ENCODE data around the gene SLCO4C1.

Gene SLCO4C1

GRCh38 chr5:102313912-102314311 lies 17.8 kb upstream of the SLCO4C1 start:
- no peak overlapping the region for H3K4me3 ChIP-seq
- intact Hi-C loops (cut with DNase I; ENCODE audit: low total_unique reads): no loop called here
- no peaks in the 10 kb centered on the region for H3K4me1 ChIP-seq
- no peak for DNase-seq
- no peak overlapping the region for H3K27ac ChIP-seq
- no peaks in the 10 kb centered on the region for H3K36me3 ChIP-seq
- no peaks in the 10 kb centered on the region for H3K27me3 ChIP-seq
- TF ChIP-seq, protein P1, sequence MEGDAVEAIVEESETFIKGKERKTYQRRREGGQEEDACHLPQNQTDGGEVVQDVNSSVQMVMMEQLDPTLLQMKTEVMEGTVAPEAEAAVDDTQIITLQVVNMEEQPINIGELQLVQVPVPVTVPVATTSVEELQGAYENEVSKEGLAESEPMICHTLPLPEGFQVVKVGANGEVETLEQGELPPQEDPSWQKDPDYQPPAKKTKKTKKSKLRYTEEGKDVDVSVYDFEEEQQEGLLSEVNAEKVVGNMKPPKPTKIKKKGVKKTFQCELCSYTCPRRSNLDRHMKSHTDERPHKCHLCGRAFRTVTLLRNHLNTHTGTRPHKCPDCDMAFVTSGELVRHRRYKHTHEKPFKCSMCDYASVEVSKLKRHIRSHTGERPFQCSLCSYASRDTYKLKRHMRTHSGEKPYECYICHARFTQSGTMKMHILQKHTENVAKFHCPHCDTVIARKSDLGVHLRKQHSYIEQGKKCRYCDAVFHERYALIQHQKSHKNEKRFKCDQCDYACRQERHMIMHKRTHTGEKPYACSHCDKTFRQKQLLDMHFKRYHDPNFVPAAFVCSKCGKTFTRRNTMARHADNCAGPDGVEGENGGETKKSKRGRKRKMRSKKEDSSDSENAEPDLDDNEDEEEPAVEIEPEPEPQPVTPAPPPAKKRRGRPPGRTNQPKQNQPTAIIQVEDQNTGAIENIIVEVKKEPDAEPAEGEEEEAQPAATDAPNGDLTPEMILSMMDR (IDR thresholded peaks at IDR 0.05): no peak
- no peaks in the 10 kb centered on the region for H3K9me3 ChIP-seq

GRCh38 chr5:102312586-102313370 lies 16.7 kb upstream of the SLCO4C1 start:
- H3K27me3 ChIP-seq: no peaks in the 10 kb centered on the region
- DNase-seq: no peak
- TF ChIP-seq, protein P1 (IDR thresholded peaks at IDR 0.05): no peak
- H3K27ac ChIP-seq: no peak overlapping the region
- H3K36me3 ChIP-seq: no peaks in the 10 kb centered on the region
- intact Hi-C loops (cut with DNase I; ENCODE audit: low total_unique reads): no loop called here
- H3K4me1 ChIP-seq: no peaks in the 10 kb centered on the region
- H3K9me3 ChIP-seq: no peaks in the 10 kb centered on the region
- no peak overlapping the region for H3K4me3 ChIP-seq

DNA sequence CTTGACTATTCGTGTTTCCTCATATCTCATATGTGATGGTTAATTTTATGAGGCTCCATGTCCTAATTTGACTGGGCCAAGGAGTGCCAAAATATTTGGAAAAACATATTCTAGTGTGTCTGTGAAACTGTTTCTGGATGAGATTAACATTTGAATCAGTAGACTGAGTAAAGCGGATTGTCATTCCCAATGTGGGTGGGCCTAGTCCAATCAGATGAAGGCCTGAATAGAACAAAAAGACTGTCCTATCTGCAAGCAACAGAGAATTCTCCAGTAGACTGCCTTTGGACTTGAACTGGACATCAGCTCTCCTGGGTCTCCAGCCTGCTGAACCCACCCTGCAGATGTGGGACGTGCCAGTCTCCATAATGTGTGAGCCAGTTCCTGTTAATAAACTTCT lies 13.5 kb upstream of the SLCO4C1 start:
- no peaks in the 10 kb centered on the region for H3K27me3 ChIP-seq

GRCh38 chr5:102307232-102307631 lies 11.1 kb upstream of the SLCO4C1 start:
- H3K4me1 ChIP-seq: no peaks in the 10 kb centered on the region

More for the DNA sequence above, 13.5 kb upstream of the SLCO4C1 start:
- no peak for DNase-seq
- Histone ChIP-seq H3K4me3 (no peak overlapping the region), H3K4me1 (no peaks in the 10 kb centered on the region), H3K36me3 (no peaks in the 10 kb centered on the region), H3K27ac (no peak overlapping the region), H3K9me3 (no peaks in the 10 kb centered on the region)
- intact Hi-C loops (cut with DNase I; ENCODE audit: low total_unique reads): no loop called here
- TF ChIP-seq, protein P1 (IDR thresholded peaks at IDR 0.05): no peak

DNA sequence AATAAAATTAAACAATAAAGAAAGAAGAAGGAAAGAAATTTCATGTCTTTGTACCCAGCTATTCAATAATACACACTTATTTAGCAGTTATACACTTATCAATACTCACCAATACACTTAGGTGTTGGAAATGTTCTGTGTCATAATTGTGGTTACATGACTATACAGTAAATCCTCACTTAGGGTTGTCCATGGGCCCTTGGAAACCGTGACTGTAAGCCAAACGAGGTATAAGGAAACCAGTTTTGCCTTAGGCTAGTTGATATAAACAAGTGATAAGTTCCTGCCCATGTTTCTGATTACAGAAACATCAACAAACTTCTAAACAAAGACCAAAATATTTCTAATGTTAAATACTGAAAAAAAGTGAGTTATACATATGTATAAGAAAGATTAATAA lies 10.0 kb upstream of the SLCO4C1 start:
- DNase-seq: no peak
- no peaks in the 10 kb centered on the region for H3K27me3 ChIP-seq
- no peaks in the 10 kb centered on the region for H3K36me3 ChIP-seq
- no peaks in the 10 kb centered on the region for H3K4me1 ChIP-seq
- H3K9me3 ChIP-seq: no peaks in the 10 kb centered on the region
- H3K27ac ChIP-seq: no peak overlapping the region
- H3K4me3 ChIP-seq: no peak overlapping the region
- intact Hi-C loops (cut with DNase I; ENCODE audit: low total_unique reads): no loop called here
- TF ChIP-seq, protein P1 (IDR thresholded peaks at IDR 0.05): no peak

More at GRCh38 chr5:102307232-102307631, 11.1 kb upstream of the SLCO4C1 start:
- no peak overlapping the region for H3K4me3 ChIP-seq
- no peak overlapping the region for H3K27ac ChIP-seq
- H3K36me3 ChIP-seq: no peaks in the 10 kb centered on the region
- H3K9me3 ChIP-seq: no peaks in the 10 kb centered on the region
- TF ChIP-seq, protein P1 (IDR thresholded peaks at IDR 0.05): no peak
- no peaks in the 10 kb centered on the region for H3K27me3 ChIP-seq
- DNase-seq: no peak
- intact Hi-C loops (cut with DNase I; ENCODE audit: low total_unique reads): no loop called here
